HepG2 (cell line): ENCODE results near the gene CHKA. TPM values are rescaled to one million over a fixed set of nuclear protein-coding genes. Genes with fewer than 3 reads are reported as not detected.
A peak's percentile ranks its signal among the peaks of the same experiment; 100 is the strongest.

Source experiments
- EP300 ChIP-seq, 3 experiments: sonication (generic) in 1 of 3; formaldehyde crosslinking in 1 of 3; IDR thresholded peaks; 2 replicates each; pipeline versions ENCODE4 v1.5.1 to v1.6.1; 2011 to 2020; ENCODE audit warnings: low read depth in 2 of 3, low read length in 2 of 3, borderline replicate concordance in 1 of 3, improper control_type of control experiment in 1 of 3, mild to moderate bottlenecking in 1 of 3, missing genetic modification reagents in 1 of 3, moderate library complexity in 1 of 3
- FOXJ3 ChIP-seq: sonication (generic); formaldehyde crosslinking; IDR thresholded peaks from 2 replicates; pipeline ENCODE4 v1.4.0; 2020; ENCODE audit warnings: missing genetic modification reagents, mild to moderate bottlenecking, borderline replicate concordance
- ISL2 ChIP-seq: sonication (generic); formaldehyde crosslinking; IDR thresholded peaks from 2 replicates; pipeline ENCODE4 v1.5.0; 2020; ENCODE audit warnings: missing genetic modification reagents
- KDM6A ChIP-seq: IDR thresholded peaks from 2 replicates; pipeline ENCODE4 v1.6.1; 2016; ENCODE audit warnings: low read depth
- KLF6 ChIP-seq: IDR thresholded peaks from 2 replicates; pipeline ENCODE4 v1.8.0; 2016; ENCODE audit warnings: missing biosample characterization, missing genetic modification reagents
- MAFG ChIP-seq: sonication (generic); formaldehyde crosslinking; IDR thresholded peaks from 2 replicates; pipeline ENCODE4 v1.5.1; 2020; ENCODE audit warnings: mild to moderate bottlenecking, missing genetic modification reagents
- SP5 ChIP-seq: IDR thresholded peaks from 2 replicates; pipeline ENCODE4 v1.6.1; 2016; ENCODE audit warnings: low read depth, borderline replicate concordance
- SRSF1 ChIP-seq: fragments of 200-400 bp; formaldehyde crosslinking; optimal IDR thresholded peaks from 2 replicates; pipeline ENCODE3; 2017; ENCODE audit warnings: mild to moderate bottlenecking, low read depth, low read length, moderate library complexity
- TCF12 ChIP-seq, 2 experiments: fragments of 450-650 bp in 1 of 2; sonication (generic) in 1 of 2; formaldehyde crosslinking in 1 of 2; IDR thresholded peaks; 2 replicates each; pipeline versions ENCODE4 v1.6.1 to v1.8.0; 2017 to 2022; ENCODE audit warnings: antibody characterized with exemption in 1 of 2, mild to moderate bottlenecking in 1 of 2, missing genetic modification reagents in 1 of 2, moderate library complexity in 1 of 2
- ZBTB26 ChIP-seq: IDR thresholded peaks from 2 replicates; pipeline ENCODE4 v1.6.1; 2016; ENCODE audit warnings: missing compliant biosample characterization, missing genetic modification reagents, borderline replicate concordance
- ZGPAT ChIP-seq: IDR thresholded peaks from 2 replicates; pipeline ENCODE4 v1.6.1; 2016; ENCODE audit warnings: mild to moderate bottlenecking
- ZNF281 ChIP-seq: sonication (generic); formaldehyde crosslinking; IDR thresholded peaks from 2 replicates; pipeline ENCODE4 v1.4.0; 2020; ENCODE audit warnings: missing genetic modification reagents, borderline replicate concordance
- ZNF3 ChIP-seq: IDR thresholded peaks from 2 replicates; pipeline ENCODE4 v1.7.0; 2017; ENCODE audit warnings: inconsistent platforms
- ZNF331 ChIP-seq: sonication (generic); formaldehyde crosslinking; IDR thresholded peaks from 2 replicates; pipeline ENCODE4 v1.4.0; 2020; ENCODE audit warnings: missing genetic modification reagents
- ZNF350 ChIP-seq: sonication (generic); formaldehyde crosslinking; IDR thresholded peaks from 2 replicates; pipeline ENCODE4 v1.4.0; 2020; ENCODE audit warnings: mild to moderate bottlenecking, low read depth, missing genetic modification reagents, borderline replicate concordance
- ZNF598 ChIP-seq: sonication (generic); formaldehyde crosslinking; IDR thresholded peaks from 2 replicates; pipeline ENCODE4 v1.5.1; 2020; ENCODE audit warnings: mild to moderate bottlenecking, missing genetic modification reagents, borderline replicate concordance
- ZNF687 ChIP-seq: sonication (generic); formaldehyde crosslinking; IDR thresholded peaks from 2 replicates; pipeline ENCODE4 v1.5.1; 2020; ENCODE audit warnings: mild to moderate bottlenecking, missing genetic modification reagents, moderate library complexity
- ZNF740 ChIP-seq: sonication (generic); formaldehyde crosslinking; IDR thresholded peaks from 2 replicates; pipeline ENCODE4 v1.4.0; 2020; ENCODE audit warnings: missing genetic modification reagents
- ZNF75D ChIP-seq: sonication (generic); formaldehyde crosslinking; IDR thresholded peaks from 2 replicates; pipeline ENCODE4 v1.8.1; 2023; ENCODE audit warnings: missing genetic modification reagents, mild to moderate bottlenecking, borderline replicate concordance
- ZNF816 ChIP-seq: sonication (generic); formaldehyde crosslinking; IDR thresholded peaks from 2 replicates; pipeline ENCODE4 v1.8.0; 2022; ENCODE audit warnings: missing genetic modification reagents, mild to moderate bottlenecking, borderline replicate concordance
- polyA plus RNA-seq, 8 experiments: library from polyadenylated mRNA; depleted of rRNA in 3 of 8; stranded (reverse) in 7 of 8; unstranded in 1 of 8; fragments of >200 nt; fragmentation: Illumina TruSeq in 4 of 8; extraction: Trizol in 4 of 8; gene quantifications; 2 replicates each; pipeline versions ENCODE4 v1.2.1 to v1.2.3, GENCODE V29; 2011 to 2016; ENCODE audit warnings: low read depth in 4 of 8, missing spikeins in 1 of 8, mixed read lengths in 1 of 8; ENCODE audit not compliant: insufficient read depth in 1 of 8
- total RNA-seq, 5 experiments: library from RNA; depleted of rRNA; stranded (reverse); fragments of >200 nt; fragmentation: Illumina TruSeq; extraction: Trizol; gene quantifications; 2 replicates each; pipeline ENCODE4 v1.2.3, GENCODE V29; 2016; ENCODE audit warnings: low read depth in 1 of 5

The CHKA gene
- total and polyA plus RNA-seq, 2 of the 13 experiments (the other 11 are each of a cell fraction or from before 2014, with no cell fraction given) = 71.6 to 92.7 TPM

- TF ChIP-seq ZGPAT (CRISPR knock-in tag) (0 out of 2 replicates have a peak, but pooled peaks have one; percentile 18), ZNF331 (peak; percentile 56; the same call in 1 of the 2 replicates), ZNF3 (CRISPR knock-in tag) (no peak), ZNF598 (CRISPR knock-in tag) (no peak), SP5 (no peak), ZNF350 (CRISPR knock-in tag) (peak; percentile 66; the same call in 1 of the 2 replicates), ZNF740 (CRISPR knock-in tag) (0 out of 2 replicates have a peak, but pooled peaks have one; percentile 36), ZNF816 (CRISPR knock-in tag) (no peak), TCF12 (IDR thresholded peaks at IDR 0.05) (no peak), TCF12 (CRISPR knock-in tag; IDR thresholded peaks at IDR 0.05) (no peak), ZNF75D (CRISPR knock-in tag) (no peak), KLF6 (CRISPR knock-in tag) (no peak), ZNF687 (CRISPR knock-in tag) (peak; percentile 84), ZNF281 (no peak), ISL2 (CRISPR knock-in tag) (0 out of 2 replicates have a peak, but pooled peaks have one; percentile 24), ZBTB26 (CRISPR knock-in tag) (no peak), FOXJ3 (CRISPR knock-in tag) (peak; percentile 32; the same call in 1 of the 2 replicates), MAFG (no peak), EP300 (IDR thresholded peaks at IDR 0.05; ENCODE audit: low read depth in 2 of 2, low read length in 2 of 2) (no peak), EP300 (CRISPR knock-in tag; IDR thresholded peaks at IDR 0.05; ENCODE audit: borderline replicate concordance) (no peak), KDM6A (CRISPR knock-in tag) (no peak), SRSF1 (no peak)
Observed at GRCh38 chr11:68020575-68020974, 100.6 kb downstream of the CHKA start (continued).
